GM18519 (cell line): ENCODE data around the gene ANAPC7.
"Not testable (repeated sequence)": the region's sequence is repeated elsewhere in the genome, so short reads cannot be mapped to it uniquely, and the experiment has no call there.

Source experiments
- ATAC-seq: cut with Tn5 transposase; IDR thresholded peaks from one replicate; pipeline ENCODE4 v1.9.1; 2021; ENCODE audit warnings: mild to moderate bottlenecking, moderate library complexity; ENCODE audit not compliant: unreplicated experiment, low FRiP score

The ANAPC7 gene

GRCh38 chr12:110378131-110378790 is 25.2 kb downstream of the ANAPC7 start:
- not testable (repeated sequence) for ATAC-seq

- ATAC-seq: no peak
These were observed 29.4 kb downstream of the ANAPC7 start for GRCh38 chr12:110373962-110374611.

GRCh38 chr12:110373425-110373824 is 30.1 kb downstream of the ANAPC7 start:
- ATAC-seq: no peak

- no peak for ATAC-seq
These were observed 30.5 kb downstream of the ANAPC7 start for GRCh38 chr12:110373025-110373424.

- no peak for ATAC-seq
These were observed 31.5 kb downstream of the ANAPC7 start for GRCh38 chr12:110372056-110372425.

- no peak for ATAC-seq
These were observed 32.0 kb downstream of the ANAPC7 start for GRCh38 chr12:110371408-110372055.

- ATAC-seq: no peak
These were observed 32.7 kb downstream of the ANAPC7 start for GRCh38 chr12:110370732-110371231.

- no peak for ATAC-seq
These were observed 33.5 kb downstream of the ANAPC7 start for GRCh38 chr12:110369992-110370391.

- no peak for ATAC-seq
These were observed 36.2 kb downstream of the ANAPC7 start for GRCh38 chr12:110367181-110367864.

- ATAC-seq: no peak
These were observed 37.0 kb downstream of the ANAPC7 start for GRCh38 chr12:110366321-110367142.

- no peak for ATAC-seq
These were observed 37.8 kb downstream of the ANAPC7 start for GRCh38 chr12:110365489-110366320.

GRCh38 chr12:110361216-110361615 is 42.3 kb downstream of the ANAPC7 start:
- no peak for ATAC-seq

- ATAC-seq: not testable (repeated sequence)
These were observed 45.0 kb downstream of the ANAPC7 start for GRCh38 chr12:110358384-110359097.

GRCh38 chr12:110355073-110355472 is 48.4 kb downstream of the ANAPC7 start:
- no peak for ATAC-seq

- ATAC-seq: no peak
These were observed 49.2 kb downstream of the ANAPC7 start for GRCh38 chr12:110354172-110354780.

GRCh38 chr12:110353211-110353965 is 50.1 kb downstream of the ANAPC7 start:
- ATAC-seq: no peak

- ATAC-seq: no peak
These were observed 51.1 kb downstream of the ANAPC7 start for GRCh38 chr12:110352401-110352800.

- ATAC-seq: no peak
These were observed 52.4 kb downstream of the ANAPC7 start for GRCh38 chr12:110351119-110351518.
